Keratinocyte (primary cell): Measurements from ENCODE around the gene POLD2. TPM values are rescaled to one million over a fixed set of nuclear protein-coding genes. Genes with fewer than 3 reads are reported as not detected.

ENCODE experiments used
- DNase-seq: peaks from one replicate; pipeline ENCODE4 v3.0.0-alpha.2; 2011; ENCODE audit warnings: low read depth, missing footprints, low spot score
- FAIRE-seq: peaks from 2 replicates; lab custom pipeline; 2011; peaks lifted over from hg19 to GRCh38; lab: Jason Lieb, UNC
- H2AFZ ChIP-seq: 2 replicates; pipeline ENCODE4 v1.6.0; 2012; ENCODE audit warnings: low read length, control low read depth, inconsistent platforms; ENCODE audit not compliant: control insufficient read depth
- H3K27ac ChIP-seq: 2 replicates; pipeline ENCODE4 v1.5.1; 2011; ENCODE audit warnings: low read length; ENCODE audit not compliant: control insufficient read depth, insufficient read depth
- H3K27me3 ChIP-seq: 3 replicates; pipeline ENCODE4 v1.6.0; 2011; ENCODE audit warnings: low read length; ENCODE audit not compliant: control insufficient read depth, insufficient read depth; ENCODE audit errors: extremely low read depth
- H3K36me3 ChIP-seq, 2 experiments: 2 replicates in 1 of 2; 3 replicates in 1 of 2; pipeline ENCODE4 v1.5.1; 2011; ENCODE audit warnings: low read length in 2 of 2, mild to moderate bottlenecking in 1 of 2; ENCODE audit not compliant: control insufficient read depth in 2 of 2, insufficient read depth in 2 of 2; ENCODE audit errors: extremely low read depth in 1 of 2
- H3K4me1 ChIP-seq: 3 replicates; pipeline ENCODE4 v1.5.1; 2011; ENCODE audit warnings: low read length; ENCODE audit not compliant: control insufficient read depth, insufficient read depth; ENCODE audit errors: extremely low read depth
- H3K4me2 ChIP-seq: 3 replicates; pipeline ENCODE4 v1.6.0; 2011; ENCODE audit warnings: low read depth, low read length; ENCODE audit not compliant: control insufficient read depth, insufficient read depth; ENCODE audit errors: extremely low read depth
- H3K4me3 ChIP-seq, 3 experiments: fragments of 200-600 bp in 1 of 3; sonication (generic) in 1 of 3; 2 replicates in 2 of 3; 3 replicates in 1 of 3; pipeline ENCODE4 v1.5.1; 2011 to 2016; ENCODE audit warnings: low read length in 3 of 3, mild to moderate bottlenecking in 3 of 3, control low read depth in 2 of 3, inconsistent platforms in 1 of 3, low read depth in 1 of 3, mixed read lengths in 1 of 3, mixed run types in 1 of 3, moderate library complexity in 1 of 3; ENCODE audit not compliant: control insufficient read depth in 2 of 3, insufficient read depth in 2 of 3; ENCODE audit errors: extremely low read depth in 1 of 3
- H3K79me2 ChIP-seq: 2 replicates; pipeline ENCODE4 v1.6.0; 2012; ENCODE audit warnings: low read length; ENCODE audit not compliant: control insufficient read depth, insufficient read depth
- H3K9ac ChIP-seq: 3 replicates; pipeline ENCODE4 v1.6.0; 2011; ENCODE audit warnings: low read length; ENCODE audit not compliant: control insufficient read depth, insufficient read depth; ENCODE audit errors: extremely low read depth
- H3K9me1 ChIP-seq: 3 replicates; pipeline ENCODE4 v1.6.0; 2011; ENCODE audit warnings: low read length; ENCODE audit not compliant: control insufficient read depth, insufficient read depth; ENCODE audit errors: extremely low read depth
- H3K9me3 ChIP-seq: 2 replicates; pipeline ENCODE4 v1.5.1; 2012; ENCODE audit warnings: low read depth, low read length; ENCODE audit not compliant: control insufficient read depth
- H4K20me1 ChIP-seq: 3 replicates; pipeline ENCODE4 v1.6.0; 2011; ENCODE audit warnings: low read length; ENCODE audit not compliant: control insufficient read depth, insufficient read depth; ENCODE audit errors: extremely low read depth
- EZH2 ChIP-seq: IDR thresholded peaks from one replicate; pipeline ENCODE4 v1.6.1; 2012; ENCODE audit warnings: inconsistent platforms, mild to moderate bottlenecking, low read length, moderate library complexity
- dilution Hi-C: fragments of 300-500 bp; cut with MboI; formaldehyde crosslinking; loops from one replicate; pipeline ENCODE4 v1.7.0; 2020; ENCODE audit warnings: low sequenced_read_pairs; ENCODE audit not compliant: extremely low pct_ligation_motif_present
- polyA plus RNA-seq, 5 experiments: library from polyadenylated mRNA; depleted of rRNA in 3 of 5; stranded (reverse) in 3 of 5; stranded (forward) in 1 of 5; unstranded in 1 of 5; fragments of >200 nt; gene quantifications; 1 replicate in 1 of 5; 2 replicates in 3 of 5; 3 replicates in 1 of 5; pipeline versions ENCODE4 v1.2.1 to v1.2.3, GENCODE V29; 2011 to 2012; ENCODE audit warnings: missing spikeins in 2 of 5, low read depth in 1 of 5, low replicate concordance in 1 of 5
- TF ChIP-seq, protein P1 (sequence below), 3 experiments: IDR thresholded peaks in 1 of 3; conservative IDR thresholded peaks in 1 of 3; optimal IDR thresholded peaks in 1 of 3; 2 replicates in 2 of 3; 3 replicates in 1 of 3; pipeline versions ENCODE3 to v1.5.1; 2011; ENCODE audit warnings: low read length in 3 of 3, mild to moderate bottlenecking in 3 of 3, moderate library complexity in 2 of 3, control low read depth in 1 of 3, inconsistent platforms in 1 of 3; ENCODE audit not compliant: insufficient read depth in 2 of 3; ENCODE audit errors: extremely low read depth in 1 of 3

The POLD2 gene
- polyA plus RNA-seq, 1 donor (not counting 4 experiments of a cell fraction or from before 2014, with no cell fraction given), result 158 TPM

GRCh38 chr7:44103923-44104859 is 19.2 kb downstream of the POLD2 start, which contains the start of gene AEBP1:
Gene AEBP1, plus strand, starts transcription at chr7:44104345. Its CDS starts 321 bp downstream, at chr7:44104666.
- dilution Hi-C loops, result no loop called here
- H4K20me1 ChIP-seq, result no peaks in the 10 kb centered on the region
- no peaks in the 10 kb centered on the region for H3K9me1 ChIP-seq
- TF ChIP-seq, protein P1, sequence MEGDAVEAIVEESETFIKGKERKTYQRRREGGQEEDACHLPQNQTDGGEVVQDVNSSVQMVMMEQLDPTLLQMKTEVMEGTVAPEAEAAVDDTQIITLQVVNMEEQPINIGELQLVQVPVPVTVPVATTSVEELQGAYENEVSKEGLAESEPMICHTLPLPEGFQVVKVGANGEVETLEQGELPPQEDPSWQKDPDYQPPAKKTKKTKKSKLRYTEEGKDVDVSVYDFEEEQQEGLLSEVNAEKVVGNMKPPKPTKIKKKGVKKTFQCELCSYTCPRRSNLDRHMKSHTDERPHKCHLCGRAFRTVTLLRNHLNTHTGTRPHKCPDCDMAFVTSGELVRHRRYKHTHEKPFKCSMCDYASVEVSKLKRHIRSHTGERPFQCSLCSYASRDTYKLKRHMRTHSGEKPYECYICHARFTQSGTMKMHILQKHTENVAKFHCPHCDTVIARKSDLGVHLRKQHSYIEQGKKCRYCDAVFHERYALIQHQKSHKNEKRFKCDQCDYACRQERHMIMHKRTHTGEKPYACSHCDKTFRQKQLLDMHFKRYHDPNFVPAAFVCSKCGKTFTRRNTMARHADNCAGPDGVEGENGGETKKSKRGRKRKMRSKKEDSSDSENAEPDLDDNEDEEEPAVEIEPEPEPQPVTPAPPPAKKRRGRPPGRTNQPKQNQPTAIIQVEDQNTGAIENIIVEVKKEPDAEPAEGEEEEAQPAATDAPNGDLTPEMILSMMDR (optimal IDR thresholded peaks at IDR 0.05 in 1 of 3, IDR thresholded peaks at IDR 0.05 in 1 of 3, conservative IDR thresholded peaks at IDR 0.05 in 1 of 3; ENCODE audit: extremely low read depth in 1 of 3, insufficient read depth in 2 of 3, low read length in 3 of 3), result no peak
- TF ChIP-seq EZH2, result no peak
- no peak within 1 kb of the TSS for H2AFZ ChIP-seq
- H3K27me3 ChIP-seq, result peaks cover 11% of the 10 kb centered on the region
- H3K36me3 ChIP-seq, result no peaks in the 10 kb centered on the region
- H3K9ac ChIP-seq, result no peak within 1 kb of the TSS
- no peak within 1 kb of the TSS for H3K27ac ChIP-seq
- H3K79me2 ChIP-seq, result no peaks in the 10 kb centered on the region
- H3K4me1 ChIP-seq, result peaks cover 25% of the 10 kb centered on the region
- no peaks in the 10 kb centered on the region for H3K9me3 ChIP-seq
- no peak for DNase-seq
- H3K4me3 ChIP-seq, result no peak within 1 kb of the TSS
- FAIRE-seq, result no peak
- no peak within 1 kb of the TSS for H3K4me2 ChIP-seq

DNA sequence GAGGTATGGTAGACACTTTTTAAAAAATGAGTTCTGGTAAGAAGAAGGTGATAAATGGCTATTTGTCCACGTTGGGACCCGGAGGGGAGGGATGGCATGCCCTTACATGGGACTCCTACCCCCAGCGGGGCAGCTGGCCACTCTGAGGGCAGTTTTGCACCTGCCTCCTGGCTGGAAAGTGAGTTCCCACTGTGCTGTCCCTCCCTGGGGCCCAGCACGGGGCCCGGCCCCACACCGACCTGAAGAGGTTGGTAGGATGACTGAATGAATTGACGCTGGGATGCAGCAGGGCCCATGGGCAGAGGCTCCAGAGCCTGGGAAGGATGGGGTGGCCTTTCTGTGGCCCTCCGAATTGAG is 19.8 kb downstream of the POLD2 start:
- Histone ChIP-seq H4K20me1 (no peaks in the 10 kb centered on the region), H3K9me1 (no peaks in the 10 kb centered on the region), H3K27ac (no peak overlapping the region), H2AFZ (no peak overlapping the region), H3K4me2 (no peak overlapping the region), H3K36me3 (no peaks in the 10 kb centered on the region), H3K4me1 (peaks cover 25% of the 10 kb centered on the region), H3K79me2 (no peaks in the 10 kb centered on the region), H3K27me3 (peaks cover 11% of the 10 kb centered on the region), H3K9ac (no peak overlapping the region), H3K9me3 (no peaks in the 10 kb centered on the region), H3K4me3 (no peak overlapping the region)
- dilution Hi-C loops, result no loop called here
- no peak for TF ChIP-seq EZH2
- TF ChIP-seq, protein P1 (optimal IDR thresholded peaks at IDR 0.05 in 1 of 3, IDR thresholded peaks at IDR 0.05 in 1 of 3, conservative IDR thresholded peaks at IDR 0.05 in 1 of 3; ENCODE audit: extremely low read depth in 1 of 3, insufficient read depth in 2 of 3, low read length in 3 of 3), result no peak
- FAIRE-seq (no peak), DNase-seq (no peak)
